WI38 (cell line): ENCODE results near the gene SIRT2.
A peak's percentile ranks its signal among the peaks of the same experiment; 100 is the strongest.

Experiments used
- H3K4me3 ChIP-seq: 2 replicates; pipeline ENCODE4 v1.5.1; 2011; ENCODE audit warnings: low read depth, mild to moderate bottlenecking, control low read depth, low read length
- TF ChIP-seq, protein P1 (sequence below): IDR thresholded peaks from 2 replicates; pipeline ENCODE4 v1.5.1; 2012; ENCODE audit warnings: low read depth, mild to moderate bottlenecking, control low read depth, low read length

SIRT2 gene

DNA sequence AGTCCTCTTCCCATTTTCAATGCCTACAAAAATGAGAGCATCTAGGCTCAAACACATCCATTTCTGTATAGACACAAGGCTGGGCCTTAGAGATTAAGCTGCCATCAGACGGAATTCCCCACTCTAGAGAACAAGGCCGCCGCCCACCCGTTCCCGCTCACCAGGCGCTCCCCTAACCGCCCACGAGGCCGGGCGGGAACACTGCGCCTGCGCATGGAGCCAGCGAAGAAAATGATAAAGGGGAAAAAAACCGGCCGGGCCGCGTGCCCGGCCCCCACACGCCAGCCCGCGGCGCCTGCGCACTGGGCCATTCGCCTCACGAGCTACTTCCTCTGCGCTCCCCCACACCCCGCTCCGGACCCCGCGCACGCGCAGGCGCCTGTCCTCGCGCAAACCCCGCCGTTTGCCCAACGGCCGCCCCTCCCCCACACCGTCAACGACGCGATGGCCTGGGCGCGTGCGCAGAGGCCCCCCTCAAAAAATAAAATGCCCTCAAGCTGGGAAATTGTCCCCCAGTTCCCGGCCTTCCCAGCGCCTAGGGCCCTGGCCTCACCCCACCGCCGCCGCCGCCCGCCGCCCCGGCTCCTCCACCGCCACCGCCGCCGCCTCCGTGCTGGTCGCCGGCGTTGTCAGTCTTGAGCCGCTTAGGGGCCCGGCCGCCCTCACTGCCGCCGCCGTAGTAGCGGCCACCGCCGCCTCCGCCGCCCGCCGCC lies 50.1 kb downstream of the SIRT2 start:
- H3K4me3 ChIP-seq = peak overlapping the region; percentile 77
- TF ChIP-seq, protein P1, sequence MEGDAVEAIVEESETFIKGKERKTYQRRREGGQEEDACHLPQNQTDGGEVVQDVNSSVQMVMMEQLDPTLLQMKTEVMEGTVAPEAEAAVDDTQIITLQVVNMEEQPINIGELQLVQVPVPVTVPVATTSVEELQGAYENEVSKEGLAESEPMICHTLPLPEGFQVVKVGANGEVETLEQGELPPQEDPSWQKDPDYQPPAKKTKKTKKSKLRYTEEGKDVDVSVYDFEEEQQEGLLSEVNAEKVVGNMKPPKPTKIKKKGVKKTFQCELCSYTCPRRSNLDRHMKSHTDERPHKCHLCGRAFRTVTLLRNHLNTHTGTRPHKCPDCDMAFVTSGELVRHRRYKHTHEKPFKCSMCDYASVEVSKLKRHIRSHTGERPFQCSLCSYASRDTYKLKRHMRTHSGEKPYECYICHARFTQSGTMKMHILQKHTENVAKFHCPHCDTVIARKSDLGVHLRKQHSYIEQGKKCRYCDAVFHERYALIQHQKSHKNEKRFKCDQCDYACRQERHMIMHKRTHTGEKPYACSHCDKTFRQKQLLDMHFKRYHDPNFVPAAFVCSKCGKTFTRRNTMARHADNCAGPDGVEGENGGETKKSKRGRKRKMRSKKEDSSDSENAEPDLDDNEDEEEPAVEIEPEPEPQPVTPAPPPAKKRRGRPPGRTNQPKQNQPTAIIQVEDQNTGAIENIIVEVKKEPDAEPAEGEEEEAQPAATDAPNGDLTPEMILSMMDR = no peak

DNA sequence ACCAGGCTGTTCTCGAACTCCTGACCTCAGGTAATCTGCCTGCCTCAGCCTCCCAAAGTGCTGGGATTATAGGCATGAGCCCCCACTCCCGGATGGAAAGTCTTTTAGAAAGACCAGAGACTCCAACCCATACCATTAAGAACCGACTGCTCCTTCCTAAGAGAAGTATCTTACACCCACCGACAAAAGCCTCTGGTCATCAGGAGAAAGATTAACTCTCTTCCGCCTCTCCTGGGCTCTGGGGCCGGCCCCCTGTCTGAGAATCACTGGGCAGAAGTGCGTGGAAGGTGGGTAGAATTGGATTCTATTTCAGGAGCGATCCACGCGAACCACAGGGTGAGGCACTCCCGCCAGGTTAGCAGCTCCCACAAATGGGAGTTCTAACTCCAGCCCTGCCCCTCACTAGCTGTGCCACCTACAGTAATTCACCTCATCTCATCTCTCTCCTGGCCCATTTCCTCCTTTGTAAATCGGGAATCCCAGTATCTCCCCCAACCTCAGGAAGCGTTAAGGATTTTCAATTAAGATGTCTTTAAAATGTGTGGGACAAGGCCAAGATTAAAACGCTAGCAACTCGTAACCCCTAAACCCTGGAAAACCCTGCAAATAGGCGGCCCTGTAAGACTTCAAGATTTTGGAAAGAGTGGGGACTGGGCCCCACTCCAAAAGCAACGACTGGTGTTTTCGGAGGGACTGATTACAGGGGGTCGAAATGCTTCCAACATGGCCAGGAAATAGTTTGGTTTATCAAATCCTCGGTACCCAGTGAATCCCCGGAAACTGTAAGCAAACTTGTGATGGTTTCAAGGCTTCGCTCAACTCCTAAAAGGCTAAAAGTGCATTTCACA lies 50.9 kb downstream of the SIRT2 start:
- TF ChIP-seq, protein P1 = no peak
- peak overlapping the region; percentile 77 for H3K4me3 ChIP-seq

DNA sequence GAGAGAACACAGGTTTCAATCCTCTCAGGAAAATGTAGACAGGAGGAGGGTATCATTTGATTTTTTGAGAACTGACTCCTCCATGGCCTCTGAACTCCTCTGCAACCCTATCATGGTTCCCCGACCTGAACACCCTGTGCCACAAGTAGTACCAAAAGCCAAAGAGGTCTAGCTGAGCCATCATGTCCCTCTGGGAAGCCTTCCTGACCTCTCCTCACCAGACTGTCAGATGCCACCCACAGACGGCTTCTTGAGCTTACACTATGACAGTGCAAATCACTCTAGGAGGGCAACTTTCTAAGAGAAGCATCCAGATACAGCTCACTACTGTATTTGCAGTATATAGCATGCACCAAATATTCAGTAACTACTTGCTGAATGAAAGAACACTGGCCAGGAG lies 53.3 kb downstream of the SIRT2 start:
- no peak overlapping the region for H3K4me3 ChIP-seq
- TF ChIP-seq, protein P1 = no peak

DNA sequence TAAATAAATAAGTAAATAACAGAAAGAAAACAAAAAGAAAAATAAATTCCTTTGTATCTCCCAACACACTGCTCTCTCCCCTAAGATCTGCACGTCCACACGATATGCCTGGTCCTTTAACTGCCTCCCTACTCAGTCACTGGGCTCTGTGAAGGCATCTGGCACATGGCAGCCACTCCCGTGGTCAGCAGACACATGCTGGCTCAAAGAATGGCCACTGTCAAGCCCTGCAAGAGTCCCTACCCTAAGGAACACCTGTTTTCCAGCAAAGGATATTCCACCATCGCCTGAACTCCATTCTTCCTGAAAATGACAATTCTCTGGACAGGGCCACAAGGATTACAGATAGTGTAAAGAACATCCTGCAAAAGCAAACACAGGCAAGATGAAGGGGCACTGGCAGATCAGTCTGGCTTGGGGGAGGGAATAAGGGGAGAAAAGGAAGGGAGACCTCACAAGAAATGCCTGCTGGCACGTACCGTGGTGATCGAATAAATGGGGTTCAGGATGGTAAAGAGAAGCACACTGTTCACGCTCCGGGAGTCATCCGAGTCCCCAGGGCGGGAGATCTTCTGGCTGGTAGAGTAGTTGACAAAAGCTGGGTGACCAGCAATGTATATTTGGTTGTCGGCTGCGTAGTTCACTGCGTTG lies 53.9 kb downstream of the SIRT2 start:
- no peak overlapping the region for H3K4me3 ChIP-seq
- TF ChIP-seq, protein P1 = no peak

DNA sequence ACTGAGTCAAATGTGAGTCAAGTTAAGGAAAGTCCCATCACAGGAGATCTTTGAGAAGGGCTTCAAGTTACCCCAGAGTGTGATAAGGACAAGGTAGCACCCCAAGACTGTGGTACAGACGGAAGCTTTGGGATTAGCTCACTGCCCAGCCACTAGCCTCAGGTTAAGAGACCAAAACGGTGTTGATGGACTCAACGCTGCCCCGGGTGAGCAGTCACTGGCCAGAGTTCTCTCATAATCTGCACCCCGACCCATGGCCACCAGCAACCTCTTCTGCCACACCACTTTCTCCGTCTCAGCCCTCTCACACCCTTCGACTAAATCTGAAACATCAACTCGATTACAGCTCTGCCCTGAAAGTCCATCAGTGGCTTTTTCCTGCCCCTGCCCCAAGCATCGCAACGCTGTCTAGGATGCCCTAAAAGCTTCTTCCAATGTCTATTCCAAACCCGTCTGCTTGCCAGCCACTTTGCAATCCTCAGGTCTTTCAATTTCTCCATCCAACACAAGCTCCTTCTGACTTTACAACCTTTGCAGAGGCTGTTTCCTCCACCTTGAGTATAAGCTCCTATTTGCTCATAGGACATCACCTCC lies 55.2 kb downstream of the SIRT2 start:
- TF ChIP-seq, protein P1 = no peak
- H3K4me3 ChIP-seq = no peak overlapping the region

DNA sequence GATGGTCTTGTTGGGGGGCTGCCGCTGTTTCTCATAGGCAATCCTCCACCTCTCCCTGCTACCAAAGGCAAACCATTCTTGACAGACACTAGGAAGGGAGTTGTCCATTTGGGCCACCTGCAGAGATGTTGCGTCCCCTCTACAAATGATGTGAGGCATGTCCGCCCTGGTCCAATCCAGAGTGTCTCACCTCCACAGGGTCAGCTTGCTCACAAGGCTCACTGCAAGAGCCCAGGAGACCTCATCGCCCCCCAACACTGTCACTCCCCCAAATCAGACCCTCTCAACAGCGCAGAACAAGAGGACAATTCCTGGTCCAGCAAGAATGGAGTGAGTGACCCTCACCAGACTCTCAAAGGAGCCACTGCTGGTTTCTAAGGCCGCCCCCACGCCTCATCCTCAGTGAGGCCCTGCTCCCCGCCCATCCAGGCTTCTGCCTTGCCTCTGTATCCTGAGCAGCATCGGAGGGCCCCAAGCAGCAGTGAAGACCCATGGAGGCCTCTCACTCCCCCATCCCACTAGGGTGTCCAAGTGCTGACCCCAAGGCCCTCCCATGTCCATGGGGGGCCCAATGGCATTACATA lies 56.2 kb downstream of the SIRT2 start:
- no peak overlapping the region for H3K4me3 ChIP-seq
- TF ChIP-seq, protein P1 = no peak
